NCI-H146 treated with DMSO at 0.1 percent for 48 hours (cell line): ENCODE data around the gene GGT1.
"Not testable (repeated sequence)": the region's sequence is repeated elsewhere in the genome, so short reads cannot be mapped to it uniquely, and the experiment has no call there.

ENCODE experiments used
- DNase-seq: peaks from one replicate; lab custom pipeline; 2025; ENCODE audit not compliant: unreplicated experiment; lab: John Stamatoyannopoulos, UW

Gene GGT1

DNA sequence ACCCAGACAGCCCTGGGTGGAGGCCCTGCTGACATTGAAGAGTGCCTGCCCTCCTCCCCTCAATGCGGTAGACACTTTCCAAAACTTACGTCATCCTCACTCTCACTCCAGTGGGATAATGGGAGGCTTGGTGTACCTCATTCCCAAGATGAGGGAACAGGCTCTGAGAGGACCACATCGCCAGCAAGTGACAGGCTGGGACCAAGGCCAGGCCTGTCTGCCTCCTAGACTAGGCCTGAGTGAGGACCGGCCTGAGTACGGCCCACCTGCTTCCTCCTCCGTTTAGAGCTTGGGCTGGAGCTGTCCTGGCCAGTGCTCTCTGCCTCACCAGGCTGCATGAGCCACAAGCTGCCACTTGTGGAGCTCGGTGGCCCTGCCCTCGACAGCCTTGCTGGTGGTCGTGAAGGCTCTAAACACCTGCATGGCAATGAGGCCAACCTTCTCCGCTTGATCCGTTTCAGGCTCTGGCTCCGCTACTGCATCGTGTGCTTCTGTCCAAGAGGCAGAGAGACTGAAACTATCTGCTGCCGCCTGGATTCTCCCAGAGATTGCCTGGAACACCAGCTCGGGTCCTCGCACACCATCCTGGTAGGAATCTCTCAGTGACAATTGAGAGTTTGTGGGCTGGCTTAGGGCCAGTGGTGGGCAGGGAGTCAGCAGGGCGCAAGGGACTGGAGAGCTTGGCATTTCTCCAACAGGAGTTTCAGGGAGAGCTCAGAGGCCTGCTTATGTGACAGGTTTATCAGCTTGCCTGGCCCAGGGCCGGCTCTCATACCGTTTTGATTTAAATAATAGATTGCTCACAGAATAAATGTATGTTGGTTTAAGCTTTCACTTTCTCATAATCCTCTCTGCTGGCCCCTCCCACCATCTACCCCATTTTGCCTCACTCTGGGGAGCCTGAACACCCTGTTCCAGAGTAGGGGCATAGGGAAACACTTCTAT lies 19.5 kb upstream of the GGT1 start:
- no peak for DNase-seq

DNA sequence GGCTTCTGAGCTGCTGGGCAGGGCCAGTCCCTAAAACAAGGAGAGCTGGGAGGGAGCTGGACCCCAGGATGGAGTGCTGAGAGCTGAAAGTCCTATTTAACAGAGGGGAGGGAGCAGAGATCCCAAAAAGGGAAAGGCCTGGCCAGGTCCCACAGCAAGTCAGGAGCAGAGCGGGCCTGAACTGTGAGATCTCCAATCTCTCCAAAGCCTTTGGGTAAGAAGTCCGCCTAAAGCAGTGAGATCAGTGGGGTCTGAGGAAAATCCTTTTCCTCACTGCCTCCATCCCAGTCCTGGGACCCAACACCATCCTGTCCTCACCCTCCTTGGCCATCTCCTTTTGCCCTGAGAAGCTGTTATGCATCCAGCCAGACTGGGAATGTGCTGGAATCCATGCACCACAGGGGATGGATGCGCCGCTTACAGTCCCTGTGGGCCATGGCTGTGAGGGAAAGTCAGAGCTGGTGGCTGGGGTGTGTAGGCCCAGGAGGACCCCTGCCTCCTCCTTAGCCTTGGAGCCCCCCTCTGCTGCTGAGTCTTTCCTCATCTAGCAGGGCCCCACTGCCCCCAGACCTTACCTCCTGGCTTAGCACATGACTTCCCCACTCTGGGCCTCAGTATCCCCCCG lies 18.7 kb upstream of the GGT1 start:
- DNase-seq = no peak

DNA sequence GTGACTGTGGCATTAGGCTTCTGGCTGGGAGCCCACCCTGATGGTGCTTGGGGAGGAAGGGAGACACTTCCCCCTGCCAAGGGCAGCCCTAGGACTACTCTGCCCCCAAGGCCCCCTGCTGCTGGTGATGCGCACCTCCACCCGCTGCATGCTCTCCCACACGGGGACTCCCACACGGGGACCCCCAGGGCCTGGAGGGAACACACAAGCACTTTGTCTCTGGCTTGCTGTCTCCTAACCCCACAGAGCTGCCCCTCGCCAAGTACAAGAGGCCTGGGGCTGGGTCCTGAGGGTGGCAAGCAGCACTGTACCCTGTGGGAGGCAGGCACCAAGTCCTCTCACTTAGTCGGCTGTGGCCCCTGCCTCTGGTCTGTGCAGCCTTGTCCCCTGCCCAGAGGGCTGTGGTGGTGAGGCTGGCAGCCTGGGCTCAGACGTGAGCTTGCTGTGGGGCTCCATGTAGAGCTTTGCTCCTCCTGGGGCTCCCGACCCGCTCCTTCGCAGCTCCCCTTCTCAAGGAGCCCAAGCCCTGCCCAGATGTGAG lies 18.1 kb upstream of the GGT1 start:
- no peak for DNase-seq

DNA sequence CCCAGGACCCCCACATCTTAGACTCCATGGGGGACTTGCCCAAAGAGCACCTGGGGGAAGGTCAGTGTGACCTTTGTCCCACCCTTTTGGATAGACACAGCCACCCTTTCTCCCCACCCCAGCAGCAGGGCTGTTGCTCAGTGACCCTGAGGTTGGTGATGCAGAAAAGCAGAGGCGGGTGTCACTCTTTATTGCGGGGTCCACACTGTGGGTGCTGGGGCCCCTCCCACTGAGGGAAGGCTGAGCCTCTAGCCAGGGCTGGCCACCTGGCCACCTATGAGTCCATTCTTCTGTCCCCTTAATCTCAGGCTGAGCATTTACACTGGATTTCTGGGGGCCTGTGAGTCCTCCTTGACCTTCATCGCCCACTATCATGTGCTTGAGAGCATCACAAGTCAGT lies 17.5 kb upstream of the GGT1 start:
- no peak for DNase-seq

DNA sequence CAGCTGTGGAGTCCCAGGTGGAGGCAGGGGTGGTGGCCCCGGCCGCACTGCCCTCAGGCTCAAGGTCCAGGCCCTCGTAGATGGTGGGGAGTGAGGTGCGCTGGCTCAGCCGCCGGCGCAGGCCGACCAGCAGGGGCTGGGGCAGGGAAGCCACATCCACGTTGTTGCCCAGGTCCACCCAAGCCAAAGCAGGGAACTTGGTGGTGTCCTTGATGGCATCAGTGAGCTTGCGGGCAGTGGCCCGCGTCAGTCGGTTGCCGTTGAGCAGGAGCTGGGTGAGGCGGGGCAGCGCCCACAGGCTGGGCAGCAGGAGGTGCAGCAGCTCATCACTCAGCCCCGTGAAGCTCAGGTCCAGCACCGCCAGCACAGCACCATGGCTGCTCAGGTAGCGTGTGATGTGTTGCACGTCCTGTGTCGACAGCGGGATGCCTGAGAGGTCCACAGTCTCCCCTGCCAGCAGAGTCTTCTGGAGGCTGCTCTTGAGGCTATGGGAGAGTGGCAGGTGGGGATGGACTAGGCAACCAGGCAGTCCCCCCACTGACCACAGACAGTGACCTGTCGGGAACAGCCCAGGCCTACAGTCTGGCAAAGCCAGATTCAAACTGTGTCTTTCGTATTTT lies 17.0 kb upstream of the GGT1 start:
- DNase-seq = no peak

DNA sequence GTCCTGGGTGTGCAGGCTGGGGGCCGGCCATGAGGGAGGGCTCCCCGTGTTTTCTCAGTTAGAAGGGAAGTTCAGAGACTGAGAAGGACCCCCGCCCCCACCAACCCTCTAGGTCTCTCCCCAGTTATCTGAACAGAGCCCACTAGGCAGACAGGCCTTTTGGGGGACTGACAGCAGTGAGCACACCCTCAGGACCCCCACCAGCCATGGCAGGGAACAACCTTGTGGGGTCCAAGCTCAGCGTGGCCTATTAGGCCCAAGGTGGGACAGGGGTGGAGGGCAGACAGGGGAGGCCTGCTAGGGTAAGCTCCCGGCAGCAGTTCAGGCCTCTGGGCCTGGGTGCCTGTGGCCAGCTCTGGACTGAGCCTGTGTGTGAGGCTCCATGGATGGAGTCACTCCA lies 15.7 kb upstream of the GGT1 start:
- DNase-seq = no peak

DNA sequence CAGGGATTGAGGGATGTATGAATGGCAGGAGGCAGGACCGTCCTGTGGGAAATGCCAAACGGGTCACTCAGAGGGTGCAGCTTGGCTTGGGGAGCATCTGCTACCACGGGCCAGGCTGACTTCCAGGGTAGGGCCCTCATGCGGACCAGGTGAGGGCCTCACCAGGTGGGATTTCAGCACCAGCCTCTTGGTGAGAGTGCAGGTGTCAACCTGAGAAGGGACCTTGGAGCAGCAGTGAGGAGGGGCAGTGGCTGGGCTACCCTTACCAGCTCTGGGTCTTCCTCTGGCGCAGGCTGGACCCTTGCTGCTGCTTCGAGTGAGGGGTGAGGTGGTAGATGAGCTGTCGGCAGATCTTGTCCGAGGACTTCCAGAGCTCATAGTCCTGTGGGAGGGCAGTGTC lies 15.0 kb upstream of the GGT1 start:
- no peak for DNase-seq

DNA sequence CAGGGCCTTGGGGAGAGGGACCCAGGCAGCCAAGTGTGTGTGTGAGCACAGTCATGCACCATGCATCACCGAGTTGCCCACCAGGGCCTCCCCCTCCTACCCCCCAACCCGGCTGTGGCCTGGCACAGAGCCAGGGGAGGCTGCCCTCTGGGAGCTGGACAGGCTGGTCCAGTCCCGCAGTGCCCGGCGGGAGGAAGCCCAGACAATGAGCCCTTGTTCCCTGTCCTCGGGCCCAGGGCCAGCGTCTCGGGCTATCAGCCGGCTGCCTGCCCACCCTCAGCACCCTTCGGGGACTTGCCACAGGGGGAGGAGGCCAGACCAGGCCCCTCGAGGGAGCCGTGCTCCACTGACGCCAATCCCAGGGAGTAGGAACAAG lies 14.6 kb upstream of the GGT1 start:
- no peak for DNase-seq

DNA sequence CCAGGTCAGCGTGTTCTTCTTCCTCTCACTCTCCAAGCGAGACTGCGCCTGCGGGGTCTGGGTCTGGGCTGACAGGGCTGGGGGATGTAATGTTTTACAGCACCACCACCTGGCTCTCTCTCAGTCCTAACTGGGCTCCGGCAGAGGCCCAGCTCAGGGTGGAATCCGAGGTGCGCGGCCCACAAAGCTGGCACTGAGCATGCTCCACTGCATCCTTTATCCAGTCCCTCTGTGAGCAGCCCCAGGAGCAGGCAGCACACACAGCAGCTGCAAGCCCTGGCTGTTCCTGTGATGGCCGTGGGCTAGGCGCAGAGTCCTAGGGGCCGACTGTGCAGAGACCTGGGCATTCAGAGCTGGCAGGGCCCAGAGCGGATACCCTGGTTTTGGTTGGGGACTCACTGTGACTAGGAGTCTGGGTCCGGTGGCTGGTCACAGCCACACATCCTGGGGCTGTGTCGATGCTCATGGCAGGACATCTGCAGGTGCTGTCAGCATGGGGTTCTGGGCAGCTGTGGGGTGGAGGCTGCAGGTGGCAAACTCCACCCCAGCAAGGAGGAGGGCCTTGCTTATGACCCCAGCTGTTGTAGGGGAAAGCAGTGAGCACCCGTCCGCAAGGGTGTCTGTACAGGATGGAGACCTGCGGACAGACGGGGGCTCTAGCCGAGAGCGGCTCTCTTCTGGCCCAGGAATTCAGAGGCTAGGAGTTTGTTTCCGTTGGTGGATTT lies 14.1 kb upstream of the GGT1 start:
- DNase-seq = no peak

DNA sequence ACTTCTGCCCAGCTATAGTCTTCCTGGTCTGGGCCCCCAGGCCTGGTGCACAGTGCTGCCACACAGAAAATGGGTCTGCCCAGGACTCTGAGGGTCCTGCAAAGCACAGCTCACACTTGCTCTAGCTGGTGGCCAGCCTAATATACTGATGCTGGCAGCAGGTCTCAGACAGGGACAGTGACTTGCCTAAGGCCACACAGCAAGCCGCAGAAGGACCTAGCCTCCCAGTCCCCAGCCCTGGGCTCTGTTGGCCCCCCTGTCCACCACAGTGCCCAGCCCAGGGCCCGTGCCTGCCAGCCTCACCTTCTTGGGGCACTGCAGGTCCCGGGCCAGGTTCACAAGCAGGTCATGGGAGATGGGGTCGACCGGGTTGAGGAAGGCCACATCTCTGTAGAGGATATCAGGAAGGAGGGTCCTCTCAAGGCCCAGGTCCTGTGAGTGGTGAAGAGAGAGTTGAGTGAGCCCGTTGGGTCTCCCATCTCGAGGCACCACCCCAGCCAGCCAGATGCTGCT lies 13.4 kb upstream of the GGT1 start:
- DNase-seq = no peak

DNA sequence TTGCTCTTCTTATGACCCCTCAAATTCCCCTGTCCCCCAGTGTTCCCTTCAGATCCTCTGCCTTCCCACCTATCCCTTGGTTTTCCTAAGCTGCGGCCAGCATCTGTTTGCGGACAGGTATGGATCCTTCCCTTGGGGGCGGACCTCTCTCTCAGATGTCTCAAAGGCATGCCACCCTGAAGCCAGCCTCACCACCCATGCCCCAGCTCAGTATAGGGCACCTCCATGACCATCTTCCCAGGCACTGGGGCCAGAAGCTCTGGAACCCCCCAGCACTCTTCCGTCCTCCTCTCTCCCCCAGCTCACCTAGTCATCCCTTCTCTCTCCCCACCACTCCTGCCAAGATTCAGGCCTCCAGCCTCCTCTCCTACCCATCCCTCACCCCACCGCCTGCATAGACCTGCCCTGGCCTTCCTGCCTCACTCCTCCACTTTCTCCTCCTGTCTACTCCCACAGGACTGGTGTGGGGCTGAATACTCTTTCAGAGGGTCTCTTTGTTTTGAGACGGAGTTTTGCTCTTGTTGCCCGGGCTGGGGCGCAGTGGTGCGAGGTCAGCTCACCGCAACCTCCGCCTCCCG lies 12.3 kb upstream of the GGT1 start:
- no peak for DNase-seq

DNA sequence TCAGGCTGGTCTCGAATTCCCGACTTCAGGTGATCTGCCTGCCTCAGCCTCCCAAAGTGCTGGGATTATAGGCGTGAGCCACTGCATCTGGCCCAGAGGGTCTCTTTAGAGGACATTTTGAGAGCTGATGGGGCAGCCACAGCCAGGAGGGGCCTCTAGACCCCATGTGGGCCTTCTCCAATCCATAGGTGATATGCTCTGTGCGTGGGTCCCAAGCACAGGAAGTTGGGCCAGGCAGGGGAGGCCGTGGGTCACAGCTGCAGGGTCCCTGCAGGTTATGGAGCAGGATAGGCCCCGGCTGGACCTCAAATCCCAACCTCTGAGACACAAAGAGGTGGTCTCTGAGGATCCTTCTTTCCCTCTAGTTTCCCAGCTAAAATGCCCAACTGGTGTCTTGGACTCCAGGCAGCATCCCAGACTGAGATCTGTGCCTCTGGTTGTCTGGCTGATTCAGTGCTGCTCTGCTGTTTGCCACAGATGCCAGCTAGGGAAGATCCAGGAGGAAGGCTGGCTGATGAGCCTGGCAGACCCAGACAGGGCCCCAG lies 11.6 kb upstream of the GGT1 start:
- no peak for DNase-seq

DNA sequence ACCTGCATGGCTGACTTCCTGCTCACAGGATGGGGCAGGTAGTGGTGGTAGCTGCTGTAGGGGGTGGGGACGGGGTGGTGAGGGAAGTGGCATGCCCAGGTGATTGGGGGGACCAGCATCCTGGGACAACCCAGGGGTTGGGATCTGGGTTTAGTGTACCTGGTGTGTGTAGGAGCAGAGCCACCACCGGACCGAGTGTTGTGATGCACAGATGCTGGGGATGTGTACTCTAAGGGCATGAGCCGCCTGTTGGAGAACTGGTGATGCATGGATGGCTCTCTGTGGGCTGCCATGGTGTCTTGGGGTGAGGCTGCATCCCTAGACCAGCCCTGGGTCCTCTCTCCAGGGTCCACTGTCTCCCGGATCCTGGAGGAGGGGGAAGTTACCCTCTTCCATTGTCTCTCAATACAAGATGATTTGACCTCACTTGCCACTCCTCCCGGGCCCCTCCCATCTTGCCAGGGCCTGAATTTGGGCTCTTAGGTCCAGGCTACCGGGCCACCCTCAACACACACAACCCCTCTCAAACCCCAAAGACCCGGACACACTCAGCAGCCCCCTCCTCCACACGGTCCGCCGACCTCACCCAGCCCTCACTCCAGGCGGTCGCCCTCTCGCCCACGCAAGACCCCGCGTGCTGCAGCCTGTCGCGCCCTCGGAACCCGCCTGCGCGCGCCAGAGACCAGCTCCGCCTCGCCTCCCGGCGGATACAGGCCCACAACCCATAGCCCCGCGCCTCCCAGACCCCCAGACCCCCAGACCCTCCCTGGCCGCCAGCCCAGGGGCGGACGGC lies 10.7 kb upstream of the GGT1 start:
- no peak for DNase-seq

DNA sequence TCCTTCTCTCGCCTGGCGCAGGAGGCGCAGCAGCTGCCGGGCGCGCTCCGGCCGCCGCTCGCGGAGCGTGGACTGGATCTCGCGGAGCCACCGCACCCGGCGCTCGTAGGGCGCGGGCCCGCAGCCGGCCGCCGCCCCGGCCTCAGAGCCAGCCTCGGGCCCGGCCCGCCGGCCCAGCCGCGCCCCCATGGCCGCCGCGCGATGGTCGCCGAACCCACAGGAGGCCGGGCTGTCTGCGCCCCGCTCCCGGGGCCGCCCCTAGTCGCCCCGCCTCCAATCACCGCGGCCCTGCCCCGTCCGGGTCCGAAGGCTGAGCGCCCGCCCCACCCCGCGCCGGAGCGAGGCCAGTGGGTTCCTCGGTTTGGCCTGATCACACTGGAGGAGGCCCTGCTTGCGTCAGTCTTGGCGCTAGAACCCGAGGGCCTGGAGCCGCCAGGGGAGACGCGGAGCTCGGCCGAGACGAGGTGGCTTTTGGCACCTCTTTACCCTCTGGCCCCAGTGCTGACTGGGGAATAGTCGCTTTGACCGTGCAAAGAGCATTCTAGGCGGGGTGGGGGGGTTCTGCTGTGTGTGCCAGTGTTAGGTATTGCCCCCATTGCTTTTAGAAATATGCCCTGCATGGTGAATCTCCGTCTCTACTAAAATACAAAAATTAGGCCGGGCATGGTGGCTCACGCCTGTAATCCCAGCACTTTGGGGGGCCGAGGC lies 10.0 kb upstream of the GGT1 start, which contains the start of gene LRRC75B:
TSS of gene LRRC75B (minus strand) at position 223 of the 708 bp plus-strand sequence. CDS start at position 189, 34 bp downstream.
- peak; percentile 29 for DNase-seq

DNA sequence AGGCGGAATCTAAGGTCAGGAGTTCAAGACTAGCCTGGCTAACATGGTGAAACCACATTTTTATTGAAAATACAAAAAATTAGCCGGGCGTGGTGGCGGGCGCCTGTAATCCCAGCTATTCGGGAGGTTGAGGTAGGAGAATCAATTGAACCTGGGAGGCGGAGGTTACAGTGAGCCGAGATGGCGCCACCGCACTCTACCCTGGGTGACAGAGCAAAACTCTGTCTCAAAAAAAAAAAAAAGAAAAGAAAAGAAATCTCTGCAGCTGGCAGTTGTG lies 9.5 kb upstream of the GGT1 start:
- not testable (repeated sequence) for DNase-seq

DNA sequence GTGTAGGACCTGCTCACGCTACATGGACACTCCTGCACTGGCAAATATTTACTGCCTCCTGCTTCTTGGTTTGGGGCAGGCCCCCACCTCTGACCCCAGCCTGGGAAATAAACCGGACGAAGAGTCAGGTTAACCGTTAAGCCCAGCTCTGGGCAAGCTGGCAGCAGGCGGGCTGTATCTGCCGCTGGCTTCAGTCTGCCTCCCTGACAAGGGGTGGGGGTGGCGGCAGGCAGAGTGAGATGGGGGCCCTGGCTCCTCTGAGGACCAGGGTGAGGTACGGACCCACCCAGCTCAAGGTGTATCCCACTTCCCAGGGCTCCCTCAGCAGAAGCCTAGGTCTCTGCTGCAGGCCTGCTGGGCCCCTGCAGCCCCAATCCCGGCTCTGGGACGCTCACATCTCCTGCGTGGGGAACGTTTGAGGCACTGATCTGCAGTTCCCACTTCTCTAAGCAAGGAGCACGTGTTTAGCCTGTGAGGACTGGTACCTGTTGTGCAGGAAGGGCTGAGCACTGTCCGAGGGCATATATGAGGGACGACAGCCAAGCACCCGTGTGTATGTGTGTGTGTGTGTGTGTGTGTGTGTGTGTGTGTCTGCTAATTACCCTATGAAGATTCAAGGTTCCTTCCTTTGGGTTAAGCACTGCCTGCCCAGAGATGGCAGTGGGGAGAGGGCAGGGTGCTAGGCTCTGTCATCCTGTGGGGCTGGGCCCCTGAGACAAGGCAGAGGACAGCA lies 9.0 kb upstream of the GGT1 start:
- DNase-seq = no peak

DNA sequence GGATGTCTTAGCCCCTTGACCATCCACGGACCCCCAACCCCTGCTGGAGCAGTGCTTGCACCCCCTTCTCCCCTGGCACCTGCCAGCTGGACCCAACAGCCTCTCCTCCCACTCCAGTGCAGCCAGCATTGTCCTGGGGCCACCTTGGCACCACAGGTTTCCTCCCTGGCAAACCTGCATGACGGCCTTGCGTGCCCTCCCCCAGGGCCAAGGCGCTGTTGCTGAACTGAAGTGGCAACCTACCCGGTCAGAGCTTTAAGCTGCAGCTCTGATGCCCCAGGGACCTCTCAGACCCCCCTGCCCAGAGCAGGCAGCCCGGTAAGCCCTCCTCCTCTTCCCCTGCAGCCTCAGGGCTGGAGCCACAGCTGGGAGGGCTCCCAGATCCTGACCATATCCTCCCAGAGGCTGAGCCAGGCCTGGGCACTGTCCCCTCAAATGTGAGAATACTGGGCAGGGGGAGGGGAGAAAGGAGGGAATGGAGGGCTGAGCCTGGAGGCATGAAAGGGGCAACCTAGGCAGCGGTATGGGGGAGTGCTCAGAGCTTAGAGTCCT lies 8.3 kb upstream of the GGT1 start:
- DNase-seq = no peak

DNA sequence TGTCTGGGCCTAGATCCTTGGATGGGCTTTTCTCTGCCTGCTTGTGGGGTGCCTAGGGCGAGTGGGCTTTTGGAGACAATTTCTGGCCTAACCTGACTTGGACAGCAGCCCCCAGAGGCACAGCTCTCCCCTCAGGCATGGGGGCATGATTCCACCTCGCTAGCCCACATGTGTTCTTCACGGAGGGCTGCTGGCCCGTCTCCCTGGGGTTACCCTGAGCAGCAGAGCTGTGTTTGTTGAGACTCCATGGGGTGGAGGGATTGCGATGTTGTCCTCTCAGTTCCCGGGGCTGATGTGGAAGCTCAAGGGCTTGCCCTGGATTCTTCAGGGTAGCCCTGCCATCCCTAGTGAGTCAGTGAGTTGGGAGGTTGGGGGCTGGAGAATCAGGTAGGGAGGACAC lies 7.8 kb upstream of the GGT1 start:
- no peak for DNase-seq
